ENCODE results near the gene CES3.

CES3 gene, protein sequence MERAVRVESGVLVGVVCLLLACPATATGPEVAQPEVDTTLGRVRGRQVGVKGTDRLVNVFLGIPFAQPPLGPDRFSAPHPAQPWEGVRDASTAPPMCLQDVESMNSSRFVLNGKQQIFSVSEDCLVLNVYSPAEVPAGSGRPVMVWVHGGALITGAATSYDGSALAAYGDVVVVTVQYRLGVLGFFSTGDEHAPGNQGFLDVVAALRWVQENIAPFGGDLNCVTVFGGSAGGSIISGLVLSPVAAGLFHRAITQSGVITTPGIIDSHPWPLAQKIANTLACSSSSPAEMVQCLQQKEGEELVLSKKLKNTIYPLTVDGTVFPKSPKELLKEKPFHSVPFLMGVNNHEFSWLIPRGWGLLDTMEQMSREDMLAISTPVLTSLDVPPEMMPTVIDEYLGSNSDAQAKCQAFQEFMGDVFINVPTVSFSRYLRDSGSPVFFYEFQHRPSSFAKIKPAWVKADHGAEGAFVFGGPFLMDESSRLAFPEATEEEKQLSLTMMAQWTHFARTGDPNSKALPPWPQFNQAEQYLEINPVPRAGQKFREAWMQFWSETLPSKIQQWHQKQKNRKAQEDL

DNA sequence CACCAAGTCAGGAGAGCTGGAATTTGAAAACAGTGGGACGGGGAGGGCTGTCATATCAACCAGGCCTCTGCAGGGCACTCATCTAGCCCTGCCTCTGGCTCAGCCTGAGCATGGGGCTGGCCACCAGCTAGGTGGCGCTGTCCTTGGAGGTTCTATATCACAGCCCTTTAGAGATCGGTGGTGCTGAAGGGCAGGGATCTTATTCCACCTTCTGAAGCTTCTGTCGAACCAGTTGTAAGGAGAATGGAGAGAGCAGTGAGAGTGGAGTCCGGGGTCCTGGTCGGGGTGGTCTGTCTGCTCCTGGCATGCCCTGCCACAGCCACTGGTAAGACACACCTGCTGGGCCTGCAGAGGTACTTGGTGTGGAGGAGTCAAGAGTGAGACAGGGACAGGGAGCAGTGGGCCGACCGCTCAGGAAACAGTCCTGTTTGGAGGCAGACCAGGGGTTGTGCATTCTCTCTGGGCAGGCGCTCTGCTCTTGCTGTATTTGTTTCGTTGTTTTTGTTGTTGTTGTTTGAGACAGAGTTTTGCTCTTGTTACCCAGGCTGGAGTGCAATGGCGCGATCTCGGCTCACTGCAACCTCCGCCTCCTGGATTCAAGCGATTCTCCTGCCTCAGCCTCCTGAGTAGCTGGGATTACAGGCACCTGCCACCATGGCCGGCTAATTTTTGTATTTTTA, at the start of gene CES3:
CES3 (plus strand) TSS at position 202 of the 680 bp plus-strand sequence; CDS start at position 244, 42 bp downstream.
- TF ChIP-seq, protein P1, sequence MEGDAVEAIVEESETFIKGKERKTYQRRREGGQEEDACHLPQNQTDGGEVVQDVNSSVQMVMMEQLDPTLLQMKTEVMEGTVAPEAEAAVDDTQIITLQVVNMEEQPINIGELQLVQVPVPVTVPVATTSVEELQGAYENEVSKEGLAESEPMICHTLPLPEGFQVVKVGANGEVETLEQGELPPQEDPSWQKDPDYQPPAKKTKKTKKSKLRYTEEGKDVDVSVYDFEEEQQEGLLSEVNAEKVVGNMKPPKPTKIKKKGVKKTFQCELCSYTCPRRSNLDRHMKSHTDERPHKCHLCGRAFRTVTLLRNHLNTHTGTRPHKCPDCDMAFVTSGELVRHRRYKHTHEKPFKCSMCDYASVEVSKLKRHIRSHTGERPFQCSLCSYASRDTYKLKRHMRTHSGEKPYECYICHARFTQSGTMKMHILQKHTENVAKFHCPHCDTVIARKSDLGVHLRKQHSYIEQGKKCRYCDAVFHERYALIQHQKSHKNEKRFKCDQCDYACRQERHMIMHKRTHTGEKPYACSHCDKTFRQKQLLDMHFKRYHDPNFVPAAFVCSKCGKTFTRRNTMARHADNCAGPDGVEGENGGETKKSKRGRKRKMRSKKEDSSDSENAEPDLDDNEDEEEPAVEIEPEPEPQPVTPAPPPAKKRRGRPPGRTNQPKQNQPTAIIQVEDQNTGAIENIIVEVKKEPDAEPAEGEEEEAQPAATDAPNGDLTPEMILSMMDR (IDR thresholded peaks at IDR 0.05) = peak; percentile 97
- TF ChIP-seq ZFX (IDR thresholded peaks at IDR 0.05; ENCODE audit: borderline replicate concordance) = no peak
- H3K27ac ChIP-seq = peak within 1 kb of the TSS; percentile 71

DNA sequence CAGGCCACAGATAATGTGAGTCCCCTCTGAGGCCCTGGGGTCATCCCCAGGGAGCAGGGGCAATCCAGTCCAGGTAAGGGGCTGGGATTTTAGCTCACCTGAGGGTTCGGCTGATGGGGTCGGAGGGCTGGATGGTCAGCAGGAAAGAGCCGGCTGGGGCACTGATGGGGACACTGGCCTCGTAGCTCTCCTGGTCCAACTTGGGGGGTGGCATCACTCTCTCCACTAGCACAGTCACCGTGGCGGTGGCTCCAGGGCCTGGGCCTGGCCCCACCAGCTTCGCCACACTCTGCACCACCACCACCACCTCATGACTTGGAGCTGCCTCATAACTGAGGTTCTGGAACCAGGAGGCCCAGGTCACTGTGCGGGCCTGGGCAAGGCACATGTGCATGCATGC, 49.3 kb upstream of the CES3 start:
- no peak for TF ChIP-seq ZFX (IDR thresholded peaks at IDR 0.05; ENCODE audit: borderline replicate concordance)
- TF ChIP-seq, protein P1 (IDR thresholded peaks at IDR 0.05) = no peak
- H3K27ac ChIP-seq = no peak overlapping the region

DNA sequence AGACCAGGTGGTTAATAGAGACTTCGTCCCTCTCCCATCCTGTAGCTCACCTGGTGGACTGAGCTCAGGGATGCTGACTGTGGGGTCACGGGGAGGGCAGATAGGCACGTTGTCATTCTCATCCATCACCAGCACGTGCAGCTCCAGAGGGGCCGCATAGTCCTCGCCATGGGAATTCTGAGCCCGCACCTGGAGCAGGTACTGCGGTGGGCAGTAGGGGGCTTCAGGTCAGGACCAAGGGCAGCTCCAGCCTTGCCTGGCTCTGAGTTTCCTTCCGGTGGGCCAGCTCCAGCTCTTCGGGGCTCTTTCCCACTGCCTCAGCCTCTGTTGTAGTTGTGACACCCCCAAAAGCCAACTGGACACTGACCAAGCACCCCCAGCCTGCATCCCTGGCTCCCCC, 48.0 kb upstream of the CES3 start:
- TF ChIP-seq, protein P1 (IDR thresholded peaks at IDR 0.05) = no peak
- TF ChIP-seq ZFX (IDR thresholded peaks at IDR 0.05; ENCODE audit: borderline replicate concordance) = no peak
- H3K27ac ChIP-seq = no peak overlapping the region

DNA sequence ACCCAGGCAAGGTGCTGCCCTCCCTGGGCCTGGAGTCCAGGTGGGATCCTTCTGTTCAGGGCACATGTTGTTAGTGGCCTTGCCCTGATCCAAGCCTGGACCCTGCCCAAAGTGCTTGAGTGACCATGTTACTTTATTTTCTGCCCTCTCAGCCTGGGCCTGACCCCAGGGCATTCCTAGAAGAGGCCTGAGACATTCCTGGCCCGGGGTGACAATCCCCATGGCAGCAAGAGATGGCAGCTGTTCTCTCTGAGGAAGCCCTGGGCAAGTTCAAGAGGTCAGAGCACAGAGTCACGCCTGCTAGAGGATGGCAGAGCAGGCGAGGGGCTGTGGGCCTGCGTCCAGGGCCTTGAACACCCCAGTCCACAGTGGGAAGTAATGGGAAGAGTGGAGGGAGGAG, 47.4 kb upstream of the CES3 start:
- no peak for TF ChIP-seq ZFX (IDR thresholded peaks at IDR 0.05; ENCODE audit: borderline replicate concordance)
- TF ChIP-seq, protein P1 (IDR thresholded peaks at IDR 0.05) = no peak
- H3K27ac ChIP-seq = no peak overlapping the region

DNA sequence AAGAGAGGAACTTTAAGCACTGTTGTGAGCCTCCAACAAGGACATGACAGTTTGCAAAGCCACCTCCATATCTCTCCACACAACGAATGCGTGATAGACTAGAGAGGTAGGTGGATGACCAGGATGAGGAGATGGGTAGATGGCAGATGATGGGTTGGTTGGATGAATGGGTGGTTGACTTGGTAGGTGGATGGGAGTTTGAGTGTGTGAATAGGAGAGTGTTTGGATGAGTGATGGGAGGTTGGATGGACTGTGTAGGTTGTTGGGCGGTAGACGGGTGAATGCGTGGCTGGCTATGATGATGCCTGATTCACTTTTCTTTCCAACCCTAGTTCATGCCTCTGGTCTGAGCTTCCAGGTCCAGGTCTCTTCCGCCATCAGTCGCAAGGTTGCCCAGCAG, 46.5 kb upstream of the CES3 start:
- TF ChIP-seq, protein P1 (IDR thresholded peaks at IDR 0.05) = no peak
- no peak for TF ChIP-seq ZFX (IDR thresholded peaks at IDR 0.05; ENCODE audit: borderline replicate concordance)
- H3K27ac ChIP-seq = no peak overlapping the region

DNA sequence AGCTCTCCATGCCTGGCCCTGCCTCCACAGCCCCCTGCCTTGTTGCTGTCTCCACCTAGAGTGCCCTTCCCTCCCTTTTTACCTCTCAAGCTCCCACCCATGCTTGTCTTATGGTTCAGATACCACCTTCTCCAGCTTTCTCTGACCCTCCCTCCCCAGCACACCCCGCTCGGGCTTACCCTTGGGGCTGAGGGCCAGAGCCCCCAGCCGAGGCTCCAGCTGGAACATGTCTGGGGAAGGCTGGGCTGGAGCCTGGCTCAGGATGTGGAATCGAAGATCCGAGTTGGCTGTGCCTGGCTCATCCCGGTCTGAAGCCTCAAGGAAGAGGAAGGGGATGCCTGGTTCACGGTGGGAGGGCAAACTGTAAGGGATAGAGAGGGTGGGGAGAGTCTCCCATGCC, 46.0 kb upstream of the CES3 start:
- no peak for TF ChIP-seq ZFX (IDR thresholded peaks at IDR 0.05; ENCODE audit: borderline replicate concordance)
- TF ChIP-seq, protein P1 (IDR thresholded peaks at IDR 0.05) = no peak
- no peak overlapping the region for H3K27ac ChIP-seq
